HepG2 (cell line): ENCODE data around the gene METTL26. TPM values are rescaled to one million over a fixed set of nuclear protein-coding genes. Genes with fewer than 3 reads are reported as not detected.
A peak's percentile ranks its signal among the peaks of the same experiment; 100 is the strongest.

Experiments used
- ATF1 ChIP-seq: IDR thresholded peaks from 2 replicates; pipeline ENCODE4 v1.6.1; 2016; ENCODE audit warnings: mild to moderate bottlenecking, control low read depth
- EZH2 ChIP-seq: conservative IDR thresholded peaks from 2 replicates; pipeline ENCODE4 v1.6.1; 2012; ENCODE audit warnings: mild to moderate bottlenecking, low read depth, low read length, moderate library complexity
- FOXA3 ChIP-seq: IDR thresholded peaks from 2 replicates; pipeline ENCODE4 v1.6.1; 2016; ENCODE audit warnings: missing genetic modification reagents, missing compliant biosample characterization
- HIVEP1 ChIP-seq: sonication (generic); formaldehyde crosslinking; IDR thresholded peaks from 2 replicates; pipeline ENCODE4 v1.4.0; 2020; ENCODE audit warnings: mild to moderate bottlenecking, missing genetic modification reagents
- HOXA5 ChIP-seq: sonication (generic); formaldehyde crosslinking; IDR thresholded peaks from 2 replicates; pipeline ENCODE4 v1.4.0; 2020; ENCODE audit warnings: missing genetic modification reagents
- KAT8 ChIP-seq: IDR thresholded peaks from 2 replicates; pipeline ENCODE4 v1.6.1; 2016; ENCODE audit warnings: missing genetic modification reagents, missing compliant biosample characterization
- NR2C2 ChIP-seq: sonication (generic); formaldehyde crosslinking; IDR thresholded peaks from 2 replicates; pipeline ENCODE4 v1.4.0; 2020; ENCODE audit warnings: missing genetic modification reagents, mild to moderate bottlenecking, moderate library complexity, borderline replicate concordance
- PHF20 ChIP-seq: sonication (generic); formaldehyde crosslinking; IDR thresholded peaks from 2 replicates; pipeline ENCODE4 v1.5.0; 2020; ENCODE audit warnings: mild to moderate bottlenecking, missing genetic modification reagents
- POLR2AphosphoS5 ChIP-seq: IDR thresholded peaks from 2 replicates; pipeline ENCODE4 v1.6.1; 2012; ENCODE audit warnings: low read depth, low read length
- RAD51 ChIP-seq: fragments of 450-650 bp; IDR thresholded peaks from 2 replicates; pipeline ENCODE4 v1.6.1; 2016; ENCODE audit warnings: borderline replicate concordance
- RXRB ChIP-seq: IDR thresholded peaks from 2 replicates; pipeline ENCODE4 v1.6.1; 2016; ENCODE audit warnings: borderline replicate concordance, missing genetic modification reagents, missing compliant biosample characterization
- SAP130 ChIP-seq: IDR thresholded peaks from 2 replicates; pipeline ENCODE4 v1.6.1; 2016; ENCODE audit warnings: low read depth
- SKI ChIP-seq: fragments of 450-650 bp; IDR thresholded peaks from one replicate; pipeline ENCODE4 v1.6.1; 2018; ENCODE audit warnings: mild to moderate bottlenecking; ENCODE audit not compliant: partially characterized antibody
- SRSF1 ChIP-seq: fragments of 200-400 bp; formaldehyde crosslinking; optimal IDR thresholded peaks from 2 replicates; pipeline ENCODE3; 2017; ENCODE audit warnings: mild to moderate bottlenecking, low read depth, low read length, moderate library complexity
- ZMYM3 ChIP-seq: sonication (generic); formaldehyde crosslinking; IDR thresholded peaks from 2 replicates; pipeline ENCODE4 v1.5.1; 2020; ENCODE audit warnings: mild to moderate bottlenecking, missing genetic modification reagents
- ZNF33B ChIP-seq: sonication (generic); formaldehyde crosslinking; IDR thresholded peaks from 2 replicates; pipeline ENCODE4 v1.5.1; 2020; ENCODE audit warnings: mild to moderate bottlenecking, missing genetic modification reagents
- ZNF382 ChIP-seq: sonication (generic); formaldehyde crosslinking; IDR thresholded peaks from 2 replicates; pipeline ENCODE4 v1.5.0; 2020; ENCODE audit warnings: missing genetic modification reagents, mild to moderate bottlenecking, borderline replicate concordance
- ZNF552 ChIP-seq: sonication (generic); formaldehyde crosslinking; IDR thresholded peaks from 2 replicates; pipeline ENCODE4 v1.9.0; 2022; ENCODE audit warnings: missing genetic modification reagents, mild to moderate bottlenecking, borderline replicate concordance
- ZNF564 ChIP-seq: sonication (generic); formaldehyde crosslinking; IDR thresholded peaks from 2 replicates; pipeline ENCODE4 v1.8.1; 2023; ENCODE audit warnings: mild to moderate bottlenecking, missing genetic modification reagents
- ZNF772 ChIP-seq: sonication (generic); formaldehyde crosslinking; IDR thresholded peaks from 2 replicates; pipeline ENCODE4 v1.5.0; 2020; ENCODE audit warnings: mild to moderate bottlenecking, missing genetic modification reagents
- polyA plus RNA-seq, 8 experiments: library from polyadenylated mRNA; depleted of rRNA in 3 of 8; stranded (reverse) in 7 of 8; unstranded in 1 of 8; fragments of >200 nt; fragmentation: Illumina TruSeq in 4 of 8; extraction: Trizol in 4 of 8; gene quantifications; 2 replicates each; pipeline versions ENCODE4 v1.2.1 to v1.2.3, GENCODE V29; 2011 to 2016; ENCODE audit warnings: low read depth in 4 of 8, missing spikeins in 1 of 8, mixed read lengths in 1 of 8; ENCODE audit not compliant: insufficient read depth in 1 of 8
- total RNA-seq, 5 experiments: library from RNA; depleted of rRNA; stranded (reverse); fragments of >200 nt; fragmentation: Illumina TruSeq; extraction: Trizol; gene quantifications; 2 replicates each; pipeline ENCODE4 v1.2.3, GENCODE V29; 2016; ENCODE audit warnings: low read depth in 1 of 5
- TF ChIP-seq, protein P1 (sequence below): sonication (generic); formaldehyde crosslinking; IDR thresholded peaks from 2 replicates; pipeline ENCODE4 v1.4.0; 2020; ENCODE audit warnings: mild to moderate bottlenecking, missing genetic modification reagents
- TF ChIP-seq, protein P2 (sequence below): sonication (generic); formaldehyde crosslinking; IDR thresholded peaks from 2 replicates; pipeline ENCODE4 v1.5.1; 2020; ENCODE audit warnings: missing genetic modification reagents, mild to moderate bottlenecking, borderline replicate concordance
- TF ChIP-seq, protein P3 (sequence below): sonication (generic); formaldehyde crosslinking; IDR thresholded peaks from 2 replicates; pipeline ENCODE4 v1.4.0; 2020; ENCODE audit warnings: mild to moderate bottlenecking, missing genetic modification reagents
- TF ChIP-seq, protein P4 (sequence below): sonication (generic); formaldehyde crosslinking; IDR thresholded peaks from 2 replicates; pipeline ENCODE4 v1.4.0; 2020; ENCODE audit warnings: missing genetic modification reagents
- TF ChIP-seq, protein P5 (sequence below): sonication (generic); formaldehyde crosslinking; IDR thresholded peaks from 2 replicates; pipeline ENCODE4 v1.4.0; 2020; ENCODE audit warnings: mild to moderate bottlenecking, low read depth, missing genetic modification reagents

METTL26 gene
- total and polyA plus RNA-seq, 2 of the 13 experiments (the other 11 are each of a cell fraction or from before 2014, with no cell fraction given), result 65.5 to 70.1 TPM

DNA sequence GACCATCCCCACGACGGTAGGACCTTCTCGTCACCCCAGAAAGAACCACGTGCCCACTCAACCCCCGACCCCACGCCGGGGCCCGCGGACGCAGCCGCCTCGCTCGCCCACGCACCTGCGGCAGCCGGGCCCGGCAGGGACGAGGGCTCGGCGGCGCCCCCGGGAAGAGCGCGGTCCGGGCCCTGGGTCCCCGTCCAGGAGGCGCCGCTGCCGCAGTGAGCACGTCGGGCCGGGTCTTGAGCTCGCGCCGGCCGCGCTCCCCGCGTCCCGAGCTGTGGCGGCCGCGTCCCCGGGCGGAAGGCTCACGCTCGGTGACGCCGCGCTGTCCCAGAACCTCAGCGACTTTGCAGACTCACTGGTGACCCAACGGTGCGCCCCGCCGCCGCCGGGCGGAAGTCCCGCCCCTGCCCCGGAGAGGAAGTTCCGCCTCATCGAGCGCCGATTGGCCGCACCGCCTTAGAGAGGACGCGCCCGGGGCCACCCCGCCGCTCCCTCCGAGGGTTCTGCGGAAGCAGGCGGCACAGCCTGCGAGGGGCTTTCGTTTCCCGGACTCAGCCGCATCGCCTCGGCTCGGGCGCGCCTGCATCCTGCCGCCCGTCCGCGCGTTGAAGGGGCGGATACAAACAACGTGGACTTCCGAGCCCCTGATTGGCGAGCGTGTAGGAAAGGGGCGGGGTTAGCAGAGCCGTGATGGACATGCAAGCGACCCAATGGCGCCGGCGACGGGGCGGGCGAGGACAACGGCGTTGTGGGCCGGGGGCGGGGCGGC lies 47.0 kb downstream of the METTL26 start (continued):
- TF ChIP-seq, protein P1, sequence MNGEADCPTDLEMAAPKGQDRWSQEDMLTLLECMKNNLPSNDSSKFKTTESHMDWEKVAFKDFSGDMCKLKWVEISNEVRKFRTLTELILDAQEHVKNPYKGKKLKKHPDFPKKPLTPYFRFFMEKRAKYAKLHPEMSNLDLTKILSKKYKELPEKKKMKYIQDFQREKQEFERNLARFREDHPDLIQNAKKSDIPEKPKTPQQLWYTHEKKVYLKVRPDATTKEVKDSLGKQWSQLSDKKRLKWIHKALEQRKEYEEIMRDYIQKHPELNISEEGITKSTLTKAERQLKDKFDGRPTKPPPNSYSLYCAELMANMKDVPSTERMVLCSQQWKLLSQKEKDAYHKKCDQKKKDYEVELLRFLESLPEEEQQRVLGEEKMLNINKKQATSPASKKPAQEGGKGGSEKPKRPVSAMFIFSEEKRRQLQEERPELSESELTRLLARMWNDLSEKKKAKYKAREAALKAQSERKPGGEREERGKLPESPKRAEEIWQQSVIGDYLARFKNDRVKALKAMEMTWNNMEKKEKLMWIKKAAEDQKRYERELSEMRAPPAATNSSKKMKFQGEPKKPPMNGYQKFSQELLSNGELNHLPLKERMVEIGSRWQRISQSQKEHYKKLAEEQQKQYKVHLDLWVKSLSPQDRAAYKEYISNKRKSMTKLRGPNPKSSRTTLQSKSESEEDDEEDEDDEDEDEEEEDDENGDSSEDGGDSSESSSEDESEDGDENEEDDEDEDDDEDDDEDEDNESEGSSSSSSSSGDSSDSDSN, result peak; percentile 2; the same call in 1 of the 2 replicates
- TF ChIP-seq PHF20 (CRISPR knock-in tag) (peak; percentile 42; the same call in 1 of the 2 replicates), RXRB (CRISPR knock-in tag) (peak; percentile 38; the same call in 1 of the 2 replicates), ZNF564 (CRISPR knock-in tag) (peak; percentile 67; the same call in 1 of the 2 replicates), SAP130 (CRISPR knock-in tag) (peak; percentile 79), ZNF382 (CRISPR knock-in tag) (no peak), EZH2 (no peak), SRSF1 (peak; percentile 17), POLR2AphosphoS5 (peak; percentile 78), SKI (peak; percentile 41), ZNF33B (CRISPR knock-in tag) (peak; percentile 75; the same call in 1 of the 2 replicates), ZMYM3 (no peak), RAD51 (no peak), ATF1 (CRISPR knock-in tag) (peak; percentile 77), KAT8 (CRISPR knock-in tag) (peak; percentile 73; the same call in 1 of the 2 replicates), FOXA3 (peak; percentile 46), ZNF552 (CRISPR knock-in tag) (0 out of 2 replicates have a peak, but pooled peaks have one; percentile 14), NR2C2 (CRISPR knock-in tag) (peak; percentile 84), HIVEP1 (CRISPR knock-in tag) (peak; percentile 78), ZNF772 (CRISPR knock-in tag) (peak; percentile 30; the same call in 1 of the 2 replicates), HOXA5 (CRISPR knock-in tag) (no peak; the same call in 1 of the 2 replicates)
- TF ChIP-seq, protein P2, sequence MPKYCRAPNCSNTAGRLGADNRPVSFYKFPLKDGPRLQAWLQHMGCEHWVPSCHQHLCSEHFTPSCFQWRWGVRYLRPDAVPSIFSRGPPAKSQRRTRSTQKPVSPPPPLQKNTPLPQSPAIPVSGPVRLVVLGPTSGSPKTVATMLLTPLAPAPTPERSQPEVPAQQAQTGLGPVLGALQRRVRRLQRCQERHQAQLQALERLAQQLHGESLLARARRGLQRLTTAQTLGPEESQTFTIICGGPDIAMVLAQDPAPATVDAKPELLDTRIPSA, result 0 out of 2 replicates have a peak, but pooled peaks have one; percentile 11
- TF ChIP-seq, protein P3, sequence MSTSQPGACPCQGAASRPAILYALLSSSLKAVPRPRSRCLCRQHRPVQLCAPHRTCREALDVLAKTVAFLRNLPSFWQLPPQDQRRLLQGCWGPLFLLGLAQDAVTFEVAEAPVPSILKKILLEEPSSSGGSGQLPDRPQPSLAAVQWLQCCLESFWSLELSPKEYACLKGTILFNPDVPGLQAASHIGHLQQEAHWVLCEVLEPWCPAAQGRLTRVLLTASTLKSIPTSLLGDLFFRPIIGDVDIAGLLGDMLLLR (CRISPR knock-in tag), result peak; percentile 63; the same call in 1 of the 2 replicates
- TF ChIP-seq, protein P4, sequence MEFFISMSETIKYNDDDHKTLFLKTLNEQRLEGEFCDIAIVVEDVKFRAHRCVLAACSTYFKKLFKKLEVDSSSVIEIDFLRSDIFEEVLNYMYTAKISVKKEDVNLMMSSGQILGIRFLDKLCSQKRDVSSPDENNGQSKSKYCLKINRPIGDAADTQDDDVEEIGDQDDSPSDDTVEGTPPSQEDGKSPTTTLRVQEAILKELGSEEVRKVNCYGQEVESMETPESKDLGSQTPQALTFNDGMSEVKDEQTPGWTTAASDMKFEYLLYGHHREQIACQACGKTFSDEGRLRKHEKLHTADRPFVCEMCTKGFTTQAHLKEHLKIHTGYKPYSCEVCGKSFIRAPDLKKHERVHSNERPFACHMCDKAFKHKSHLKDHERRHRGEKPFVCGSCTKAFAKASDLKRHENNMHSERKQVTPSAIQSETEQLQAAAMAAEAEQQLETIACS (CRISPR knock-in tag), result 0 out of 2 replicates have a peak, but pooled peaks have one; percentile 8
- TF ChIP-seq, protein P5, sequence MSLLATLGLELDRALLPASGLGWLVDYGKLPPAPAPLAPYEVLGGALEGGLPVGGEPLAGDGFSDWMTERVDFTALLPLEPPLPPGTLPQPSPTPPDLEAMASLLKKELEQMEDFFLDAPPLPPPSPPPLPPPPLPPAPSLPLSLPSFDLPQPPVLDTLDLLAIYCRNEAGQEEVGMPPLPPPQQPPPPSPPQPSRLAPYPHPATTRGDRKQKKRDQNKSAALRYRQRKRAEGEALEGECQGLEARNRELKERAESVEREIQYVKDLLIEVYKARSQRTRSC, result 0 out of 2 replicates have a peak, but pooled peaks have one; percentile 62
